HG03439 (cell line): ENCODE results near the gene WNK3.

Experiments
- ATAC-seq: cut with Tn5 transposase; IDR thresholded peaks from one replicate; pipeline ENCODE4 v1.9.1; 2021; ENCODE audit warnings: mild to moderate bottlenecking, moderate library complexity; ENCODE audit not compliant: unreplicated experiment

Gene WNK3

DNA sequence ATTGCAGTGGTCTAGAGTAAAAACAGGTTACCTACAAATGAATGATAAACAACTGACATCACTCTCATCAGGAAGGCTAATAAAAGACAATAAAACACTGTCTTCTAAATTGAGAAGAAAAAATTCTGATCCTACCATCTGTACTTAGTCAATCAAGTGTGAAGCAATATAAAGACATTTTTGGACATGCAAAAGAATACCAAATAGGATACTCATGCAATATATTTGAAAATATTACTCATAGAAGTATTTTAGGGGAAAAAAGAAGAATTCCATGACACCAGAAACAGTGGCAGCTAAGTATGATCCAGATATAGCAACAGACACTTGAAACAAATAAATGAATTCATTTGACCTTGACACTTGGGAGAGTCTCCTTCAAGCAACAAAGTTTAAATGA, 111.0 kb downstream of the WNK3 start:
- ATAC-seq: no peak

- ATAC-seq: no peak
Measured at GRCh38 chrX:54238588-54238987, 119.3 kb downstream of the WNK3 start.

DNA sequence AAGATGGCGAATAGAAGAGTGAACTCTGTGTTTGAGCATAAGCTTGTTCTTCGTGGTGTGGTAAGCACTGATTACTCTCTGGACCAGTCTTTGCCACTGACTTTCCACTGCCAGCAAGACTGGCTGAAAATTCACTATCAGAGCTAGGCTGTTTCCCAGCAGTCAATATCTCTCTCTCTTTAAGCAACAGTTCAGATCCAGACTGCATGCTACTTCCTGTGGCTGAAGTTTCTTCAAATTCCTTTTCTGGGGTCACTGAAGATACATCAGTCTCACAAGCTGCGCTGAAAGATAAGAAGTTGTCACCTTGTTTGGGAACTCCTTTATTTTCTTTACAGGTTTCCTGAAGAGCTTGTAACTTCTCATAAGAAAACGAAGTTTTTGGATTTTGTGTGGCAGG, 120.8 kb downstream of the WNK3 start:
- no peak for ATAC-seq

- ATAC-seq: no peak
Measured at GRCh38 chrX:54230435-54231148, 127.3 kb downstream of the WNK3 start.

- no peak for ATAC-seq
Measured at GRCh38 chrX:54223581-54223980, 134.3 kb downstream of the WNK3 start.

- ATAC-seq: no peak
Measured at GRCh38 chrX:54213603-54214002, 144.2 kb downstream of the WNK3 start.

DNA sequence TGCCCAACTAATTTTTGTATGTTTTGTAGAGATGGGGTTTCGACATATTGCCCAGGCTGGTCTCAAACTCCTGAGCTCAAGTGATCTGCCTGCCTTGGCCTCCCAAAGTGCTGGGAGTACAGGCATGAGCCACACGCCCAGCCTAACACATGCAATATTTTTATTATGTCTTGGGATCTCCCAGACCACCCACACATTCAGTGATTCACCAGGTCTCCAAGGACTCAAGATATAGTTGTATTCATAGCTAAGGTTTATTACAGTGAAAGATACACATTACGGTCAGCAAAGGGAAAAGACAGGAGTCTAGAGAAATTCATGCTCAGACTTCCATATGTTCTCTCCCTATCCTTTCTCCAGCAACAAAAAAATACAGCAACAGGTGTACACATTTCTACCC, 149.3 kb downstream of the WNK3 start:
- no peak for ATAC-seq

GRCh38 chrX:54198262-54198661, 159.6 kb downstream of the WNK3 start:
- no peak for ATAC-seq

- no peak for ATAC-seq
Measured at GRCh38 chrX:54194982-54195588, 162.8 kb downstream of the WNK3 start.

DNA sequence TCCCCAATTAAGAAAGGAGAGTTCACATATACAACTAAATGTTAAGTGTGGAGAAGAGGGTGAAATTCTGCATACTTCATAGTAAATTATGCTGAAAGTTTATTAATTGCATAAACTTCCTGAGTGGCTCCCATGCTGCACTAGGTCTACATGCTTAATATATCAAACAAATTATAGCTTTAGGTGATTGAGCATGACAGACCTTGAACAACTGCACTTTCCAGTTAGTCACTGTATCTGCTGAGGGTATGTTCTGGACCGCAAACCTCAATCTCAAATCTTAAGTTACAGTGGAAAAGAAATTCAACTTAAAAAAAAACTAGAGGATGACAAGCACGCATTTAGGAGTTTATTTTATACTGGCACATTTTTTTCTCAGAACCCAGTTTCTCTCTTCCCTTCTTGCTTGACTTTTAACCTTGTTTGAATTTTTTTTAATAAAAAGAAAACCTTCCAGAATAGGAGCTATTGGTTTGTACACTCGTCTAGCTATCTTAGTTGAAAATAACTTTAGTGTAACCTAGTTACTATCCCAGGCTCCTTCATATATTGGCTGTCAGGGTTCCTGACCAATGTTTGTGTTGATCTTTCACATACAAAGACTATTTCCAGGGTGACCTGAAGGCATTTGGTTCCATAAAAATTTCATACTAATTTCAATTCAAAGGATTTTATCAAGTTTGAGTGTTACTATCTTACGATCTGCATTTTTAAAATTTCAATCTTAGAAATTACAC, 164.6 kb downstream of the WNK3 start:
- ATAC-seq: no peak

GRCh38 chrX:54184474-54184873, 173.4 kb downstream of the WNK3 start:
- ATAC-seq: no peak

- ATAC-seq: peak; percentile 47
Measured at GRCh38 chrX:54182864-54183613, 174.8 kb downstream of the WNK3 start, which contains the start of gene FAM120C. Gene FAM120C (minus strand): TSS chrX:54183254. CDS start chrX:54183198, 56 bp downstream.

DNA sequence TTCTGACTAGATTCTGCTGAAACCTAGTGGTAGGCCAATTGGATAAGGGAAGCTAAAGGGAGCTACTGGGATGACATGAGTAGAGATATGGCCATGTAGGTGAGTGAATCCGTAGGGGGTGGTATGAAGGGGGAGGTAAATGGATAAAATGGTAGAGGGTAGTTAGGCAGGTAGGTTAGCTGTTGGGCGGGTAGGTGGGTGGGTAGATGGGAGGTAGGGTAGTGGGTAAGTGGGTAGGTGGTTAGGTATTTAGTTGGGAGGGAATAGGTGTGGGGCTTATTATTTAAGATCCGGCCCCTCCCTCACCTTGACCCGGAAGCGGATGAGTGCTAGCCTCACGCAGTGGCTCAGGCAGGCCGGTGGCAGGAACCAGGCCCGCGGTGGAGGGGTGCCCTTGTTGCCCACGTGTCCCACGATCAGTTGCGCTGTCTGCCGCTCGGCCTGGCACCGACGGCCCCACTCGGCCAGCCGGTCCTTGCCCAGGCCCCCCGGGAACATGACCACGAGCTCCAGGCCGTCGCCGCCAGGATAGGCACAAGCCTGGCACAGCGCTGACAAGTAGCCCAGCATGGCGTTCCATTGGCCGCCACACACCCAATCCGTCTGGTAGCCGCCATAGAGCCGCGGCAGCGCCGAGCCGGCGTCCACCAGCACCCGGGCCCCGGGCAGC, 175.5 kb downstream of the WNK3 start:
- peak; percentile 63 for ATAC-seq

DNA sequence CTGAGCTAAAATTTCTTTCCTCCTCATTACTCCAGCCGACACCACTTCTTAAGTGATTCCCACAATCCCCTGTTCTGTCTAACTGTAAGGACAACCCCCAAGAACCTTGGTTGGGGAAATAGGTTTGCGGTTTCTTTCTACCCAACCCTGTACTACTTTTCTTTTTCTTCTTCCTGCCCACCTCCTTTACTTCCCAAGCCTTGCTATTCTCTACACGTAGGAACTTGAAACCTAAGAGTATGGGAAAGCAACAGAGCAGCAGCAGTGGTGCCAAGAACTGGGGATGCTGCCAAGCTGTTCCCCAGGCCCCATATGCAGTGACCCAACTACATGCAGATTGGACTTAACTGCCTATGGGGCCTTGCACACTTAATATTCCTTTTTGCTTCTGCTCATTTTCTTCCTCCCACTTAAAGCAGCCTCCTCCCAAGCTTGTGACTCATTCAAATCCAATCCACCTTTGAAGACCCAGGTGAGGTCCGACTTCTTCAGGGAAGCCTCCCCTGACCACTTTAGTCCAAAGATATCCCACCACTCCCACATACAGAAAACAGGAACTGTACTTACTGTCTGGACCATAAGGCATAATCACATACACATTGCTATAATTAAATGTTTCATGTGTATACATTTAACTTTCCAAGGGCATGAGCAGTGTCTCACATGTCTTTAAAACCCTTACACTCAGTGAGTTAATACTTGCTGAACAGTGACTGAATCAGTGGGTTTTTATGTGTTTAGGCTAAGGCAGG, 176.5 kb downstream of the WNK3 start:
- no peak for ATAC-seq

DNA sequence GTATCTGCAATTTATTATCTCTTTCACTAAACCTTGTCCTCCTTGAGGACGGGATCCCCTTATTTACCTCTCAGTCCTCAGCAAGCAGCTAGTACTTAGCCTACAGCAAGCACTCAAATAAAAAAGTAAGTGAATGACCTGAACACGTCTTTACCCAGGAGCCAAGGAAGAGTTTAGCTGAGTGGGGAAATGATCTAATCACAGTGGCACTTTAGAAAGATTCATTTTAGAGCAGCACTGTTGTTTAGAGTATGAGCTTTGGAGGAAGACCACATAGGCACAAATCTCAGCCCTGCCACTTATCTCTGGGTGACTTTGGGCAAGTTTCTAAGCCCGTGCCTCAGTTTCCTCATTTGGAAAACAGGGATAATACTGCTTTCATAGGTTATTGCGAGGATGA, 177.4 kb downstream of the WNK3 start:
- no peak for ATAC-seq

DNA sequence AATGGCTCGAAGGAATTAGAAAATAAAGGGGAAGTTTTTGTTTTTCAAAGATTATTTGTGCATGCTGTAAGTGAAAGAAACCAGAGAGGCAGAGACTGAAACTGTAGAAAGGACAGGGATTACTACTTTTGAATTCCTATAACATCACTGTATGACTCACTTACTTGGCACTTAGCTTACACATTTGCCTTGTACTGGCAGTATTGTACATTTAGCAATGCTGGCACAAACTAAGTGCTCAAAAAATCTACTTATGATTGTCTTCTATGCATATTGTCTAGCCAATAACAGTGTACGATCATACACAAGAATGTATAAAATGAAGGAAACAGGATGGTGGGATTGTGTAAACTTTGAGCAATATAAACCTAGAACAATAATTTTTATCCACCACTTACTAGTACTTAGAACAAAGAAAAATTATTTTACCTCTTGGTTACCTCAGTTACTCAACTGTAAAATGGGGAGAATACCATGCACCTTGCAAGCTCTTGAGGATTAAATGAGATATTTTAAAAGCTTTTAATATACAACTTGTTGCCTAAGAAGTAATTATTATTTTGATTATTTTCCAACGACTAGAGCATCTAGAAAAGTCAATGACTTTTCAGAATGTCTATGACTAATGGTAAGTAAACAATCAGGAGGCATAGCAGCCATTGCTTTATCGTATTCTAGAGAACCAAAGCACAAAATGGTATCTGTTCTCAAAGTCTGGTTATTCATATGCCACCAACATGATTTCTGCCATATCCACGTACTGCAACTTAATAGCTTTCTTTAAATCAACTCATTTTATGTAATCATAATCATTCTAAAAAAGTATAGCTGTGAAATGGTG, 179.5 kb downstream of the WNK3 start:
- ATAC-seq: no peak

DNA sequence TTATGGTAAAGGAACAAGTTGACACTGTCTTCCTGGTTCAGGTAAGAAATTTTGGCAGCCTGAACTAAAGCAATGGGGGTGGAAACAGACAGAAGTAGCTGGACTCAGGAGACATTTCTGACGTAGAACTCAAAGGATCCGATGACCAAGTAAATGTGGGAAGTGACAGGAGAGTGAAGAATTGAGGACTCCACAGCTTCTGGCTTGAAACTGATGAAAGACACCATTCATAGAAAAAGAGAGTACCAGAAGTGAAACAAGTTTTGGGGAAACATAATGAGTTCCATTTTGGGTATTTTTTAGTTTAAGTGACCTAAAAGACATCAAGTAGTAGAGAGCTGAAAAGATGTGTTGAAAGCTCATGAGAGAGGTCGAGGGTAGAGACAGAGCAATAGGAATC, 180.5 kb downstream of the WNK3 start:
- ATAC-seq: no peak

GRCh38 chrX:54173791-54174190, 184.1 kb downstream of the WNK3 start:
- ATAC-seq: no peak

DNA sequence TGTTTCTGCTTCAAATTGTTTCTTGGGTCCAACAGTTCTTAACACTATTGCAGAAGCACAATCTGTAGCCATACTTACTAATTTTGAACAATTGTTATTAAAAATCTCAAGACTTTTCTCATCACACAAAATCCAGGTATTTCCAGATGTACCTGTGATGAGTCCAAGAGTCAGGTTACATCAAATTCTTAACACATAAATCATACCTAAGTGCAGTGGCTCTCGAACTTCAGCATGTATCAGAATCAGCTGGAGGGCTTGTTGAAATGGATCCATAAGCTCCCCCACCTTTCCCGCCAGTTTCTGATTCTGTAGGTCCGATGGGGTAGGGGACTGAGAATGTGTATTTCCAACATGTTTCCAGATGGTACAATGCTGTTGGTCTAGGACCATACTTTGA, 185.4 kb downstream of the WNK3 start:
- ATAC-seq: no peak
